Measurements from ENCODE around the gene LURAP1L.

Gene LURAP1L

GRCh38 chr9:12774861-12775678 lies at the start of gene LURAP1L:
TSS of gene LURAP1L (plus strand) at chr9:12775020. CDS start at chr9:12775716, 696 bp downstream.
- DNase-seq = peak; percentile 67

- no peak for DNase-seq
Observed at GRCh38 chr9:12726795-12727194, 48.0 kb upstream of the LURAP1L start.

GRCh38 chr9:12730198-12730597 lies 44.6 kb upstream of the LURAP1L start:
- DNase-seq = no peak

GRCh38 chr9:12730927-12731326 lies 43.9 kb upstream of the LURAP1L start:
- no peak for DNase-seq

GRCh38 chr9:12732971-12733370 lies 41.8 kb upstream of the LURAP1L start:
- no peak for DNase-seq

- DNase-seq = no peak
Observed at GRCh38 chr9:12735665-12736064, 39.2 kb upstream of the LURAP1L start.

GRCh38 chr9:12737871-12738270 lies 36.9 kb upstream of the LURAP1L start:
- peak; percentile 43 for DNase-seq

- DNase-seq = peak; percentile 65
Observed at GRCh38 chr9:12739014-12739652, 35.7 kb upstream of the LURAP1L start.

GRCh38 chr9:12740845-12741244 lies 34.0 kb upstream of the LURAP1L start:
- DNase-seq = no peak

GRCh38 chr9:12748016-12748415 lies 26.8 kb upstream of the LURAP1L start:
- peak; percentile 66 for DNase-seq

- no peak for DNase-seq
Observed at GRCh38 chr9:12748954-12749353, 25.9 kb upstream of the LURAP1L start.

- no peak for DNase-seq
Observed at GRCh38 chr9:12753931-12754330, 20.9 kb upstream of the LURAP1L start.

GRCh38 chr9:12759761-12760160 lies 15.1 kb upstream of the LURAP1L start:
- DNase-seq = no peak

GRCh38 chr9:12760758-12761157 lies 14.1 kb upstream of the LURAP1L start:
- no peak for DNase-seq

- no peak for DNase-seq
Observed at GRCh38 chr9:12764150-12764549, 10.7 kb upstream of the LURAP1L start.

GRCh38 chr9:12765088-12765798 lies 9.6 kb upstream of the LURAP1L start:
- no peak for DNase-seq

GRCh38 chr9:12766357-12766756 lies 8.5 kb upstream of the LURAP1L start:
- no peak for DNase-seq

GRCh38 chr9:12770261-12770660 lies 4.6 kb upstream of the LURAP1L start:
- DNase-seq = no peak

GRCh38 chr9:12771891-12772290 lies 2.9 kb upstream of the LURAP1L start:
- peak; percentile 58 for DNase-seq

- no peak for DNase-seq
Observed at GRCh38 chr9:12773562-12773961, 1.3 kb upstream of the LURAP1L start.

GRCh38 chr9:12775679-12776512 lies 1.1 kb downstream of the LURAP1L start:
- DNase-seq = peak; percentile 81

- DNase-seq = peak; percentile 25
Observed at GRCh38 chr9:12776513-12777055, 1.8 kb downstream of the LURAP1L start.

Data from fibroblast of skin of right quadriceps (primary cell).